ENCODE results near the gene VEGFD.

The VEGFD gene, protein sequence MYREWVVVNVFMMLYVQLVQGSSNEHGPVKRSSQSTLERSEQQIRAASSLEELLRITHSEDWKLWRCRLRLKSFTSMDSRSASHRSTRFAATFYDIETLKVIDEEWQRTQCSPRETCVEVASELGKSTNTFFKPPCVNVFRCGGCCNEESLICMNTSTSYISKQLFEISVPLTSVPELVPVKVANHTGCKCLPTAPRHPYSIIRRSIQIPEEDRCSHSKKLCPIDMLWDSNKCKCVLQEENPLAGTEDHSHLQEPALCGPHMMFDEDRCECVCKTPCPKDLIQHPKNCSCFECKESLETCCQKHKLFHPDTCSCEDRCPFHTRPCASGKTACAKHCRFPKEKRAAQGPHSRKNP

GRCh38 chrX:15384304-15384703, at the start of gene VEGFD:
VEGFD (minus strand) TSS chrX:15384413; CDS start chrX:15383946, 467 bp downstream.
- DNase-seq (ENCODE audit: low read depth in 2 of 2): no peak

- no peak for DNase-seq (ENCODE audit: low read depth in 2 of 2)
Measured at GRCh38 chrX:15430584-15430983, 46.4 kb upstream of the VEGFD start.

DNA sequence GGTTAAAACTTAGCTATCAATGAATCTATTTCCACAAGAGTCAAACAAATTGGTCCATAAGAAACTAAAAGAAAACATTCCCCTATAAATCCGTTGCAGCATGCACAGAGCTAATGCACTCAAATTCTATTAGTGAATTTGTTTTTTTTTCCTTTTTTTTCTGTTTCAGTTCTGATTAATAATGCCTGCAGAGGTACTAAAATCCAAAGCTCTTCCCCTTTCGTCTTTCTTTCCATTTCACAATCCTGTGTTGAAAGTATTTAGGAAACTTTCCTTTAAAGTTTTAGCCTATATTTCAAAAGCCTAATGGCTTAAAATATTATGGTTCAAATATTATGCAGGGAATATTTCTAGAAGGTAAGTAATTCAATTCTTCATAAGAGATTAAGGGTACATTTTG, 45.9 kb upstream of the VEGFD start:
- no peak for DNase-seq (ENCODE audit: low read depth in 2 of 2)

- DNase-seq (ENCODE audit: low read depth in 2 of 2): no peak
Measured at GRCh38 chrX:15425024-15425423, 40.8 kb upstream of the VEGFD start.

DNA sequence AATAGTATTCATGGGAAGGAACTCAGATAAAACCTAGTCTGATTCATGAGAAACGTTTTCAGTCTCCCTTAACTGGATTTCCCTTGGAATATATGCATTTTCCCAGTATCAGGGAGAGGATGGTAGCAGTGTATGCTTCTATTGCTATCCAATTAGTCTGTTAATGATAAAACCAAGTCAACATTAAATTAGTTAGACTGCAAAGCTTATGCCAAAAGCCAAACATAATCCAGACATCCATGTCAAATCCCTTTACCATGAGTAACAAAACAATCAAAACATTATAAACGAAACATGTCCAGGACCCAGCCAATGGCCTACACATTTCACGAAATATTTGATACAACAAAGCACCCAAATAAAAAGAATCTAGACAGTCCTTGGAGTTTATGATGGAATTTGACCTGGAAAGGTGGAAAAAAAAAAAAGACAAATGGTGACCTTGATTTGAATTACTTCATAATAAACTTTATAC, 34.5 kb upstream of the VEGFD start:
- no peak for DNase-seq (ENCODE audit: low read depth in 2 of 2)

DNA sequence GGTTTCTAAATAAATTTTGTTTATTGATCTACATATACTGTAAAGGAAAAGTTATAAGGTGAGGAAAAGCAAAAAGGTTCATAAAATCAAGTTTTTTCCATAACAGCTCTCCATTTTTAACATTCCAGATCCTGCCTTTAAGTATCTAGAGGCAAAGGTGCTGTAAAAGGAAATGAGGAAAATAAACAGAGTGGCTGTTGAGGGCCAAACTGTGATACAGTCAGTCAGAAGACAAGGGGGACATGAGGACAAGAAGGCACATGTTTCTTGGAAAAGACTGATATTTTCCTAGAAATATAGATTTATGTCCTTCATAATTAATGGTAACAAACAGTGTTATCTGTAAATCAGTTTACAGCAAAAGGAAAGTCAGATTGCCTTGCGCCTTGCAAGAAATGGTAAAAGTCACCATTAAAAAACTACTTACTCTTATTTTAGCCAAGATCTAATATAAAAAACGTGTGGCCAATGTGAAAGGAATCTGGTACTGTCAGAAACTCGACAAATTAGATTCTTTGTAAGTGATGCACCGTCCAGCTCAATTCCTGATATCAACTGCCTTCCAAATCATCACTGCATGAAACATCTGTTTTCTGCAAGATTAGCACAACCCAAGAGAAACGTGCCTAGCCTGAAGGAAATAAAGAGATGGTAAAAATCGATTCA, 34.0 kb upstream of the VEGFD start:
- no peak for DNase-seq (ENCODE audit: low read depth in 2 of 2)

DNA sequence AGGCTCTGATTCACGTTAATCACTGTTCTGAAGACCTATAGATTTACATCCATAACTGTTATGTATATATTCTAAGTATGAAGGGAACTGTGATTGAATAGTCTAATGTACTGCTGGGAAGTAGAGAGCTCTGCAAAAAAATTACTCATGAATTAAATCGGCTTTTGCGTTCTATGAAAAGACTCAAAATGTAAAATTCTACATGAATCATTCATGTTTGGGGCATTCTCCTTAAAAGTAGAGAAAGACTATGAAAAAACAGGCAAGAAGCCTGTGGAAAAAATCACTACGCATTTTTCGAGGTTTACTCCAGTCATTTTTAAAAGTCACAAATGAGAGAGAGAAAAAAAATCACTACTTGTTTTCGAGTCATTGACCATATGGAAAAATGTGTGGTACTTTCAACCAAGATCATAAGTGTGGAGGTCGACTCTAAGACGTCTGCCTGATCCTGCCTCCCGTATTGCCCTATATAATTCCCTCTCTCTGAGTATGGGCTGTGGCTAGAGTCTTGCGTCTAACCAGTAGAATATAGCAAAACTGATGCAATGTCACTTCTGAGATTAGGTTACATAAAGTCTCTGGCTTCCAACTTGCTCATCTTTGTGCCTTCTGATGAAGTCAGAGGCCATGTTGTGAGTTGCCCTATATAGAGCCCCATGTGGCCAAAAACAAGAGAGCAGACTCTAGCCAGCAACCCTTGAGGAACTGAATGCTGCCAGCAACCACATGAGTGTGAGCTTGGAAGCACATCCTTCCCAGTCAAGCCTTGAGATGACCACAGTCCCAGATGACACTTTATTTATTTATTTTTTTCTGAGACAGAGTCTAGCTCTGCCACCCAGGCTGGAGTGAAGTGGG, 32.1 kb upstream of the VEGFD start:
- DNase-seq (ENCODE audit: low read depth in 2 of 2): no peak

GRCh38 chrX:15413101-15413500, 28.9 kb upstream of the VEGFD start:
- DNase-seq (ENCODE audit: low read depth in 2 of 2): no peak

DNA sequence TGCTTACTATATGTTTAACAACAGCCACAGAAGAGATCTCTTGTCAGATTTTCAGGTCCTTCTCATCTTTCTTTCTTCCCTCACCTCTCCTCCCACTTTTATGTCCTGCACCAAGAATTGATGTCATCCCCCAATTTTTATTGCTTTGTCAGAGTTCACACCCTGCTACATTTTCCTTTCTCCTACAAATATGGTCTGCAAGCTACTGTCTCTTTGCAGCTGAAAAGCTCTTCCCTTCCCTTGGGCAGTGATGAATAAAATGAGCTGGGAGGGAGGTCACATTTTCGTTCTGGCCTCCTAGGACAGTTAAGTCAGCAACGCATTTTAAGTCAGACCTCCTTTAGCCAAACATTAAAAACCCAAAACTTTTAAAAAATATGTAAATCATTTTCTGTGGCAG, 26.7 kb upstream of the VEGFD start:
- DNase-seq (ENCODE audit: low read depth in 2 of 2): no peak

DNA sequence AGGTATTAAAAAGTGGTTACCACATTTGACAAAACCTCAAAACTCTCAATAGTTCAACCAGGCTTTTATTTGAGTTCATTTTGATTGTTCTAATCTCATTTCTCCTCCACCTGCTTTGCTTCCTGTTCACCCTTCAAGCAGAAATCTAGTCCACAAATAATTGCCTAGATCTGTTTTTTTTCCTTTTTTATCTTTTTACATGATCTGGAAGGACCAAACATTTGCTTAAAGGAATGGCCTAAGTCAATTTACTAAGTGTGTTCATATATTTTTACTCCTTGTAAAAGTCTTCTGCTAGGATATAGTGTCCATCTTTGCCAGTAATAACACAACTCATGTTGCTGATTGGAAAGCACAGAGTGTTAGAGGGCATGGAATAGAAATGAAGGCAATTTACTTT, 26.2 kb upstream of the VEGFD start:
- DNase-seq (ENCODE audit: low read depth in 2 of 2): no peak

- no peak for DNase-seq (ENCODE audit: low read depth in 2 of 2)
Measured at GRCh38 chrX:15405846-15406245, 21.6 kb upstream of the VEGFD start.

- DNase-seq (ENCODE audit: low read depth in 2 of 2): no peak
Measured at GRCh38 chrX:15404401-15405096, 20.3 kb upstream of the VEGFD start.

DNA sequence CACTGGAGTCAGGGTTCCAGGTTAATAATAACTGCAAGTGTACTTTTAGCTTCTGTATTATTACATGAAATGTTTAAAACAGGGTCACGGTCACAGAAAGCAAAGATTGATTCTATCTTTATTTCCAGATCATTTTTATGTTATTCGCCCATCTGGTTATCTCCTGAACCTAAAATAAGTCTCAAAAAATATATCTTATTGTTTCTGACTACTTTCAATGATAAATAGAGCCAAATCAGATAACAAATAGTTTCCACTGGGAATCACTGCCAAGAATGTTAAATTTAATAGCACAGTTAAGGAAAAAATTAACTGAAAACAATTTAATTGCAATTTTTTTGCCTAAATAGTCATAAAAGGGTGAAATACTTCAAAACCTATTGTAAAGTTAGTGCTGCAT, 17.2 kb upstream of the VEGFD start:
- DNase-seq (ENCODE audit: low read depth in 2 of 2): no peak

- no peak for DNase-seq (ENCODE audit: low read depth in 2 of 2)
Measured at GRCh38 chrX:15399962-15400391, 15.8 kb upstream of the VEGFD start.

DNA sequence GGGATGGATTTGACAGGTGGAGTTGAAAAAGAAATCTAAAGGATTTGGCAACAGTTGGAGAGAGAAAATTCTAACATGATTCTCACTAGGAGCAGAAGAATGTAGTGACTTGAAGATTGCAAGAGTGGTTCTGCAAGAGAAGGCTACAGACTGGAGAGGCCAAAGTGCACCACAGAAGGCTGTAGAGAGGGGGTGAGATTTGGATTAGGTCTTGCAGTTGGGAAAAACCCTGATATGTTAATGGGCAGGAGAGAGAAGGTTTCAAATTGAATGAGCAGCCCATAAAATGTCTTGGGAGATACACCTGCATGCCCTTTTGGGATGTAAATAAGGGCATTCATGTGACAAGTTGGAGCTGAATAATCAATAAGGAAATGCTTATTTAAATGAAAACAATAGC, 14.7 kb upstream of the VEGFD start:
- no peak for DNase-seq (ENCODE audit: low read depth in 2 of 2)

GRCh38 chrX:15395789-15396188, 11.6 kb upstream of the VEGFD start:
- DNase-seq (ENCODE audit: low read depth in 2 of 2): no peak

GRCh38 chrX:15391850-15392249, 7.6 kb upstream of the VEGFD start:
- no peak for DNase-seq (ENCODE audit: low read depth in 2 of 2)

- no peak for DNase-seq (ENCODE audit: low read depth in 2 of 2)
Measured at GRCh38 chrX:15382813-15383212, 1.4 kb downstream of the VEGFD start.

DNA sequence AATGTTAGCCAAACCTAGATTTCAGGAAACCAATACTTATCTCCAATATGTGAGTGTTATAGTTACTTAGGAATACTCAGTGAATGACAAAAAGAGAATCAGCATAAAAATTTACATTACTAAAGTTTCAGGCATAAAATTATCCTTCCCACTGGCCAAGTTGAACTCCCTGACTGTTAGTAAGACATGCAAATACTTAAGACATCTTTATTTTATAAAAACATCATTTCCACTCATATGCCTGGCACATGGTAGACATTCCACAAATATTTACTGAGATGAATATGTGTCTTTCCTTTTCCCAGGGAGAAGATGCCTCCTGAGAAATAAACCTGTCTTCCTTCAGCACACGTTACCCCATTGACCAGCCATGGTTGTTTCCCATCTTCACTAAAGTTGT, 7.3 kb downstream of the VEGFD start:
- DNase-seq (ENCODE audit: low read depth in 2 of 2): no peak

- DNase-seq (ENCODE audit: low read depth in 2 of 2): no peak
Measured at GRCh38 chrX:15373976-15374375, 10.2 kb downstream of the VEGFD start.

- DNase-seq (ENCODE audit: low read depth in 2 of 2): no peak
Measured at GRCh38 chrX:15366506-15367352, 17.5 kb downstream of the VEGFD start.
